Thyroid gland (tissue), 4 donors: ENCODE results near the gene EPYC. TPM values are rescaled to one million over a fixed set of nuclear protein-coding genes. Genes with fewer than 3 reads are reported as not detected.

ENCODE experiments used
- DNase-seq, 2 donors: peaks; one replicate each; pipeline ENCODE4 v3.0.0-alpha.2; 2019
- H3K27ac ChIP-seq, 3 donors: fragments of 200-600 bp; sonication (generic); 1 replicate in 2 of 3; 2 replicates in 1 of 3; pipeline ENCODE4 v1.5.1; 2016 to 2019; ENCODE audit warnings: mild to moderate bottlenecking in 1 of 3, moderate library complexity in 1 of 3
- H3K27me3 ChIP-seq: fragments of 200-600 bp; sonication (generic); one replicate; pipeline ENCODE4 v1.5.1; 2019
- H3K36me3 ChIP-seq, 2 donors: fragments of 200-600 bp; sonication (generic); one replicate each; pipeline ENCODE4 v1.5.1; 2016 to 2019
- H3K4me1 ChIP-seq, 2 donors: fragments of 200-600 bp; sonication (generic); one replicate each; pipeline ENCODE4 v1.5.1; 2017 to 2019
- H3K4me3 ChIP-seq, 3 donors: fragments of 200-600 bp; sonication (generic); replicated peaks in 1 of 3; 1 replicate in 2 of 3; 2 replicates in 1 of 3; pipeline ENCODE4 v1.5.1; 2016; ENCODE audit warnings: mild to moderate bottlenecking in 1 of 3
- H3K9me3 ChIP-seq: fragments of 200-600 bp; sonication (generic); one replicate; pipeline ENCODE4 v1.5.1; 2017
- CTCF ChIP-seq, 6 experiments: fragments of 200-600 bp in 3 of 6; fragments of 450-650 bp in 3 of 6; sonication (generic) in 3 of 6; IDR thresholded peaks; one replicate each; pipeline ENCODE4 v1.5.1; 2016 to 2019; ENCODE audit warnings: antibody characterized with exemption in 6 of 6, mild to moderate bottlenecking in 2 of 6, inconsistent platforms in 1 of 6, moderate library complexity in 1 of 6
- POLR2A ChIP-seq, 2 donors: fragments of 450-650 bp; IDR thresholded peaks; one replicate each; pipeline ENCODE4 v1.6.1; 2017; ENCODE audit warnings: antibody characterized with exemption in 2 of 2, mild to moderate bottlenecking in 2 of 2, moderate library complexity in 1 of 2
- WGBS, 2 donors: methylation state at CpG; one replicate each; pipeline ENCODE4 v1.1.5; 2017; 5-methylcytosine and 5-hydroxymethylcytosine counted together
- intact Hi-C: fragments of 100-400 bp; cut with DNase I; formaldehyde crosslinking; loops from one replicate; pipeline ENCODE4 v1.15.1; 2023
- total RNA-seq, 4 donors: library from RNA; depleted of rRNA; stranded (reverse); fragments of >200 nt; gene quantifications; one replicate each; pipeline ENCODE4 v1.2.3, GENCODE V29; 2016

EPYC gene
- total RNA-seq, 4 donors from 2014 or later = not detected

DNA sequence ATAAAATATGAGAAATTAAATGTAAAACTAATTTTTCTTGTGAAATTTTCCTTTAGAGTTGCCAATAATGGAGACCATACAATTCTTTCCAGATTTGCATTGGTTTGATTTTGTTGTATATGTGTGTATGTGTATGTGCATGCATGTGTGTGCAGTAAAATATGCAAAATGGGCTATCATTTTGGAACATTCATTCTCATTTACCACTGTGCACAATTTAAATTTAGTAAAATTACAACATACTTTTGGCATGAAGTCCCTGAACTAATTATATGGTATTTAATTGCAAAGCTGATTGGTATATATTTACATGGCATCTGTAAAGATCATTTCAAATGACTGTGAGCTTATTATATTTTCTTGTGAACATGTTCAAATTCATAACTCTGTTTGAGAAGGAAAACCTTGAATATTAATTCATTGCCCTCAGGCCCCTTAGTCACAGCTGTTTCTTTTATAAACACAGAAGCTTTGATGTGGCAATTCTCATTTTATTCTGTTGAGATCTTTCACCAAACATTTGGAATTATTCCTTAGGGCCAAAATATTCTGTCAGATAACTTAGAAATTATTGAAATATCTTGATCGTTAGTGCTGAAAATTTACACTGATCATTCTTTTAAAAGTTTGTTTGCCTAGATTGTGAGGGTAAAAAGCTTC is 35.5 kb upstream of the EPYC start:
- no peak overlapping the region for H3K27ac ChIP-seq

GRCh38 chr12:91037276-91037675 is 32.5 kb upstream of the EPYC start:
- no peak for TF ChIP-seq CTCF (IDR thresholded peaks at IDR 0.05)
- TF ChIP-seq POLR2A (IDR thresholded peaks at IDR 0.05) = no peak
- DNase-seq = no peak
- Histone ChIP-seq H3K9me3 (no peaks in the 10 kb centered on the region), H3K27ac (no peak overlapping the region), H3K4me3 (no peak overlapping the region), H3K27me3 (no peaks in the 10 kb centered on the region), H3K4me1 (no peaks in the 10 kb centered on the region), H3K36me3 (no peaks in the 10 kb centered on the region)
- intact Hi-C loops = no loop called here

More for the DNA sequence above, 35.5 kb upstream of the EPYC start:
- 79 to 81% methylated on average over 1 of the region's 1 CpG for WGBS, 2 donors
- no peak overlapping the region for H3K4me3 ChIP-seq
- no peak for TF ChIP-seq CTCF (IDR thresholded peaks at IDR 0.05)
- TF ChIP-seq POLR2A (IDR thresholded peaks at IDR 0.05) = no peak
- no peak for DNase-seq
- H3K27me3 ChIP-seq = no peaks in the 10 kb centered on the region
- H3K4me1 ChIP-seq = no peaks in the 10 kb centered on the region
- H3K9me3 ChIP-seq = no peaks in the 10 kb centered on the region
- intact Hi-C loops = no loop called here
- no peaks in the 10 kb centered on the region for H3K36me3 ChIP-seq

DNA sequence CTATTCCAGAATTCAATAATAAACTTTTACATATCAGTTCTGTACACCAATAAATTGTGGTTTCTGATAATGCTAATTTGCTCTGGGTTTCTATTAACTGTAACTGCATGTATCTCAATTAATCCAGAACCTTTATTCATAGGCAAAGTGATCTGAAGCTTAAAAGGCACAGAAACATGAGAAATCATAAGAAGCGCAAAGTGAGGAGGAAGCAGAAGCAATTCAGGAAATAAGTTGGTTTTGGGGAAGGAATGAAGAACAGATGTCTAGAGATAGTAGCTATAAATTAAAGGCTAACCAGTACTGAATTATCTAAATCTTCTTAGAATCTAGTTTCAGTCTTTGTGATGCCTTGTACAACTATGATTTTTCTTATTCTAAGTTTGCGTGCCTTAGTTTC is 28.5 kb upstream of the EPYC start:
- H3K36me3 ChIP-seq = no peaks in the 10 kb centered on the region
- H3K4me3 ChIP-seq = no peak overlapping the region
- intact Hi-C loops = no loop called here
- 88% methylated on average over 2 of the region's 2 CpGs for WGBS, 2 donors
- no peaks in the 10 kb centered on the region for H3K4me1 ChIP-seq
- no peak overlapping the region for H3K27ac ChIP-seq
- H3K9me3 ChIP-seq = no peaks in the 10 kb centered on the region
- DNase-seq = no peak
- TF ChIP-seq POLR2A (IDR thresholded peaks at IDR 0.05) = no peak
- TF ChIP-seq CTCF (IDR thresholded peaks at IDR 0.05) = no peak
- H3K27me3 ChIP-seq = no peaks in the 10 kb centered on the region

DNA sequence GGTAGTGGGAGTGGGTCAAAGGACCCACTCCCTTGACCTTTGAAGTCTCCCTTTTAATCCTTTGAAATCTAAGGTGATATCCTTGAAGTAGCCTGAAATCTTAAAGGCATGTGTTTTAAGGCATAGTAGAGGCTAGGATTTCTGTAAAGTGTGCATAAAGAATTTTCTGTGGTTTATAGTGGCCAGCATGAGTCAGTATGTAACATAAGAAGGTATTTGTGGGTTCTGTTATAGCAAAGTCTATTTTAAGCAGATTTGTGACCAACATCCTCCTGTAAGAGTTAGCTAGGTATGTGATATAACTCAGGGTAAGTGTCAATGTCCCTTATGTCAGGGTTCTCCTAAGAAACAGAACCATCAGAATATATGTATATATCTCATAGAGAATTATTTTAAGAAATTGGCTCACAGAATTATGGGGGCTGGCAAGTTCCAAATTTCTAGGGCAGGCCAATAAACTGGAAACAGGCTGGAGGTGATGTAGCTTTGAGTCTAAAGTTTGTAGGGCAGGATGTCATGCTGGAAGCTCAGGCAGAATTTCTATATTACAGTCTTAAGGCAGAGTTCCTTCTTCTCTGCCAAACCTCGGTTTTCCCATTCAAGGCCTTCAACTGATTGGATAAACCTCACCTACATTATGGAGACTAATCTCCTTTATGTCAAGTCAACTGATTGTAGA is 18.7 kb upstream of the EPYC start:
- no peak for TF ChIP-seq CTCF (IDR thresholded peaks at IDR 0.05)
- TF ChIP-seq POLR2A (IDR thresholded peaks at IDR 0.05) = no peak
- no peaks in the 10 kb centered on the region for H3K4me1 ChIP-seq
- no peak for DNase-seq
- no peaks in the 10 kb centered on the region for H3K9me3 ChIP-seq
- H3K36me3 ChIP-seq = no peaks in the 10 kb centered on the region
- H3K27me3 ChIP-seq = no peaks in the 10 kb centered on the region
- H3K27ac ChIP-seq = no peak overlapping the region
- intact Hi-C loops = no loop called here
- no peak overlapping the region for H3K4me3 ChIP-seq
- WGBS, 2 donors = 75 to 83% methylated on average over 1 of the region's 1 CpG

DNA sequence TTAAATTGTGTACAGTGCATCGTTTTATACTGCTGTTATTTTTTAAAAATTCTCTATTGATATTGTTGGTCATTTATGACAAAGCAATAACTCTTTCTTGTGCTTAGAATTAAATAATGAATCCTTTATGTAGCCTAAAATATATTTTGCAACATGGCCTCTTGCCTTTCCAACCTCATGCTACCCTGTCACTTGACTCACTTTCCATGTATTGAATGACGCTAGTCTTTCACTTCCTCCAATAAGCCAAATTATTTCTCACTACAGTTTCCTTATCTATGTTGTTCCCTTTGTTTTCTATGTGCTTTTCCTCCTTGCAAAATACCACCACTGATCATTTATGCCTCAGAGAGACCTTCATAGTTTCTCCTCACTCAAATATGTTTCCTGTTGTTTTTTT is 16.3 kb upstream of the EPYC start:
- WGBS, 2 donors = 86 to 94% methylated on average over 2 of the region's 2 CpGs
- intact Hi-C loops = no loop called here
- Histone ChIP-seq H3K4me3 (no peak overlapping the region), H3K4me1 (no peaks in the 10 kb centered on the region), H3K27me3 (no peaks in the 10 kb centered on the region), H3K27ac (no peak overlapping the region), H3K36me3 (no peaks in the 10 kb centered on the region), H3K9me3 (no peaks in the 10 kb centered on the region)
- no peak for DNase-seq
- no peak for TF ChIP-seq POLR2A (IDR thresholded peaks at IDR 0.05)
- no peak for TF ChIP-seq CTCF (IDR thresholded peaks at IDR 0.05)
